Epidermal melanocyte (primary cell): ENCODE data around the gene PPP3CA.
"Not testable (repeated sequence)": the region's sequence is repeated elsewhere in the genome, so short reads cannot be mapped to it uniquely, and the experiment has no call there.

Experiments used
- DNase-seq: peaks from one replicate; pipeline ENCODE4 v3.0.0; 2011; ENCODE audit warnings: low spot score; ENCODE audit not compliant: insufficient read length

The PPP3CA gene

GRCh38 chr4:101256222-101256621 lies 91.1 kb downstream of the PPP3CA start:
- DNase-seq = no peak

DNA sequence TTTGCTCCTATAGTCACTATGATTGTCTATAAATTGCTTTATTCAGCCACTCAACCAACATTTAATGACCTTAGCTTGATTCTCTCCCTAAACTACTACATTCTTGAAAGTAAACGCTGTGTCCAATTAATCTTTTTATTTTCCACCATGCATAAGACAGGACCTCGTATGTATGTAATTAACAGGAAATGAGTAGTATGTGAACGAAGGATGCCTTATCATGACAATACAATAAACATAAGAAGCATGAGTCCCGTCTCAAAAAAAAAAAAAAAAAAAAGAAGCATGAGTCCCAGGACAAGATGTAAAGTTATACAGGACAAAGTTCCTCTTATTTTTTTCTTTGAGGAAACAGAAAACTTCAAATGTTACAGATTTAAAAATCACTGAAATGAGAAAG lies 92.5 kb downstream of the PPP3CA start:
- no peak for DNase-seq

- DNase-seq = no peak
Observed at GRCh38 chr4:101253121-101253520, 94.2 kb downstream of the PPP3CA start.

DNA sequence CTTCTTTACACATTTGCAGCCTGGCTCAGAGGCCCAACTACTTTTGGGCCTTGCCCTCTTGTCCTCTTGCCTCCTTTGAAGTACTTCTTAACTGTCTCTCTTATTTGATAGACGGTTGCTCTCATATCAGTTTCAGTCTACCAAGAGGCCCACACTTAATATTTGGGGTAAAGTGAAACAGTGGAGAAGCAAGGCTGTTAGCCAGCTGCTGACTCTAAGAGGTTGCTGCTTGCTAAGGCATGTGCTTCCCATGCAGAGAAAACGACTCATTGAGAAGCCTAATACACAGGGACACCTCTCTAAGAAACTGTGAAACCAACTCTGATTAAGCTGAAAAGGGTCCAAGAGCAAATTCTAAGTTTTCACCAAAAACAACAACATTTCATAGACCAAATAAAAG lies 94.6 kb downstream of the PPP3CA start:
- no peak for DNase-seq

DNA sequence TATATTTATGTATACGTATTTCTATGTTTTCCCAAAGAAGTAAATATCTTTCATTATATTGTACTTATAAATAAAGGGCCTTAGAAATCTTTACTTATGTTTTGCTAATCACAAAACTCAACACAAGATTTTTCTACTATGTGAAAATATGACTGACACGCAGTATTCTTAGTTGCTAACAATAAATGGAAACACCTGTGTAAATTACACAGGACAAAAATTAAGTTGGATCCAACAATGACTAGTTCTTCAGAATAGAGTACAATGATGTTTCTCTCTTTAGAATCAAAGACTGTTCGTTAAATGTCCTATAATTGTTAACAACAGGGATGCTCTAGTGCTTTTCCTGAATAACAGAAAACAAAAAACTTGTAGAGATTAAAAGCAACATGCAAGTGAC lies 96.1 kb downstream of the PPP3CA start:
- DNase-seq = no peak

DNA sequence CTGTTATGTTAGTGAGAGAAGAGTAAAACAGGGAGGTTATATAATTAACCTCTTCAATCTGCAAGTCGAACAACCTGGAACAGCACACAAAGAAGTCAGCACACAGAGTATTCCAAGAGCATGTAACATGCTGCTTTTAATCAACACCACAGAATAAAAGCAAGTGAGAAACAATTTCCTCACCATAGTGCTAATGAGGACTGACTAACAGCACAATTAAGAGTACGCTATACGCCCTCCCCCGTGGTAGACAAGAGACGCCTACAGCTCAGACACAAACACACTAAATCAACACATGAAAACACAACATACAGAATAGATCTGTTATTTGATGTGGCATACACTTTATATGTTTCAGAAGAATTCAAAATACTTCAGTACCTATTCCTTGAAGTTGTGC lies 103.0 kb downstream of the PPP3CA start:
- no peak for DNase-seq

- DNase-seq = no peak
Observed at GRCh38 chr4:101242441-101242840, 104.9 kb downstream of the PPP3CA start.

DNA sequence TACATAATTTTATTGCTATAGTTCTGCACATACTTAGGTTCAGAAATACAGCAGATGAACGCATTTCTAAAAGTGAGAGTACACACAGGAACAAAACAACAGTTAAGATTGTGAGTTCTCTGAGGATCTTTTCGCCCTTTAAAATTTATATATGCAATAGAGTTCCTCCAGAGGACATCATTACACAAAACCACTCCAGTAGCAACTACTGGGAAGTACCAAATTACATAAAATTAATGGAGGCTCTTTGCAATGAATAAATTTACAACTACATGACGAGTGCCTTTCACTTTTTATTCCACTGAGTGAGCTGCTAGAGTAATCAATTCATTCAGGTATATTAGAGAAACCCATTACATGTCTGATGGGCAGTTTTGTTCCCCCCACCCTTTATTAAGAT lies 107.2 kb downstream of the PPP3CA start:
- DNase-seq = no peak

DNA sequence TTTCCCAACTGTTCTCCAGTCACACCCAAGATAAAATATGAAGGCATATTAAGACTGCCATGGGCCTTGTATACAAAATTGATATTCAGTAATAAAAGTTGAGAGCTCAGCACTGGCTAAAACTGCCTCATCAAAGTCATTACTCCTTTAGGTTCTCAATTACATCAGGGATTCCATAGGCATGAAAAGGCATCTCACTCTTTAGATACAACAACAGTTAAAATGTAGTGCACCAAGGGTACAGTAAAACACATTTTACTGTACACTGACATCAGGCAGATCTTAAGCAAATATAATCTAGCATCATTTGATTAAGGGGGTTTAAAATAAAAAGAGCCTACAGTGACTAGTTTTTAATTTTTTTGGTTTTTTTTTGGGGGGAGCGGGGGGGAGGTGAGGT lies 107.7 kb downstream of the PPP3CA start:
- DNase-seq = no peak

- DNase-seq = no peak
Observed at GRCh38 chr4:101238706-101239105, 108.6 kb downstream of the PPP3CA start.

DNA sequence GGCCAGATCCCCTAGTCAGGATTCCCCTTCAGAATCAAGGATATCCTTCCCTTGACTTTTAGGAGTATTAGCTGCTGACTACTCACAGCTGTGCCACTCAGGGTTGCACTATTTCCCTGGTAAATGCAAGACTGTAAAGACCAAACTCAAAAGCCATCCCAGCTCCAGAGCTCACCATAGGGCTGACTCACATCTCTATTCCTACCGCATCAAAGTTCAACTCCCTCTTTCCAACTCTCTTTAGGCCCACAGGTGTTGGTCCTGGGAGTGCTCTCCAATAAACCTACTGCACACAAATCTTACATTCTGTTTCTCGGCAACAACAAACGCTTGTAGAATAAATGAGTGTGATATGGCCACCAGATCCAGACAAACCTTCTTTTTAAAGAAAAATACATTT lies 109.6 kb downstream of the PPP3CA start:
- DNase-seq = no peak

DNA sequence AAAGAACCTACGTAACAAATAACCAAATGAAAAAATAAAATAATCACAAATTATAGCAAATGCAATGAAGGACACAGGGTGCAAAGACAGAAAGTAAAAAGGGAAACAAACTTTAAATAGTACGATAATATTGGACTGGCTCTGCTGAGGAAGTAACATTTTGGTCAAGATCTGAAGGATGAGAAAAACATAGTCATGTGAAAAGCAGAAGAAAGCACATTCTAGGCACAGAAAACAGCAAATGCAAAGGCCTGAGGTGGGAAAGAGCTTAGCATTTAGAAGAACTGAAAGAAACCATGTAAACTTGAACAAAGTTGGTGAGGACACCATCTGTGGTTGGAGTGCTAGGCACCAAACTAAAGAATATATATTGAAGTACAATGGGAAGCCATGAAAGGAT lies 111.2 kb downstream of the PPP3CA start:
- DNase-seq = no peak

DNA sequence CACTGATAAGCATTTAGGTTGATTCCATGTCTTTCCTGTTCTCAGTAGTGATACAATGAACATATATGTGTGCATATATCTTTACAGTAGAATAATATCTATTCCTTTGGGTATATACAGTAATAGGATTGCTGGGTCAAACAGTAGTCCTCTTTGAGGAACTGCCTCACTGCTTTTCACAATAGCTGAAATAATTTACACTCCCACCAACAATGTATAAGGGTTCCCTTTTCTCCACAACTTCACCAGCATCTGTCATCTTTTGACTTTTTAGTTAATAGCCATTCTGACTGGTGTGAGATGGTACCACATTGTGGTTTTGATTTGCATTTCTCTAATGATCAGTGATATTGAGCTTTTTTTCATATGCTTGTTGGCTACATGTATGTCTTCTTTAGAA lies 113.2 kb downstream of the PPP3CA start:
- DNase-seq = not testable (repeated sequence)

GRCh38 chr4:101232074-101232776 lies 115.1 kb downstream of the PPP3CA start:
- no peak for DNase-seq

- DNase-seq = no peak
Observed at GRCh38 chr4:101230801-101231426, 116.4 kb downstream of the PPP3CA start.

- DNase-seq = no peak
Observed at GRCh38 chr4:101229116-101229515, 118.2 kb downstream of the PPP3CA start.

- no peak for DNase-seq
Observed at GRCh38 chr4:101227715-101228114, 119.6 kb downstream of the PPP3CA start.

GRCh38 chr4:101224358-101225218 lies 122.7 kb downstream of the PPP3CA start:
- no peak for DNase-seq

DNA sequence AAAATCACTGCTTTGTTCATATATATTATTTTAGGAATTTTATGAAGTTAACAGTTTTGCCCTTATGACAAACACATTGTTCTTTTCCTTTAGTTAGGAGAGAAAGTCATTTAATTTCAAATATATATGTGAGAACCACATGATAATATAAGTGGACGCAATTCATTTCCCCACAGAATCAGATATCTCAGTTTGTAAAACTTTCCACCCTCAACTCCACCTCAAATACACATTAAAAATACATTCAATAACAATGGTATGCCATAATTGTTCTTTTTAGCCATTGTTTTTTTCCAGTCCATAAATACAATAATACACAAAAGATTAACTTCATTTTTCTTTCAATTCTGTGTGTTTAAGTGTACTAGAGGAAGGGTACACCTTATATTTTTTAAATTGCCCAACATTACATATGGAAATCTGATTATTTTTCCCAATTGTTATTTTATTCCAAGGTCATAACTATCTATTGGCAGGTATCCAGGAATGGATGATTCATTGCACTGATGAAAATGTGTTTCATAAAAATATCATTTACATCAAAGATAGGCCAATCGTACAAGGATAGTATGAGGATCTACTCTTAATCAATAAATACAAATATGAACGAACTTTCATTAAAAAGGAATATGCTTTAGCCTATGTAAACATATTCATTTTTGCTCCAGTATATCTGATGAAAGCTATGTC lies 125.0 kb downstream of the PPP3CA start:
- no peak for DNase-seq

DNA sequence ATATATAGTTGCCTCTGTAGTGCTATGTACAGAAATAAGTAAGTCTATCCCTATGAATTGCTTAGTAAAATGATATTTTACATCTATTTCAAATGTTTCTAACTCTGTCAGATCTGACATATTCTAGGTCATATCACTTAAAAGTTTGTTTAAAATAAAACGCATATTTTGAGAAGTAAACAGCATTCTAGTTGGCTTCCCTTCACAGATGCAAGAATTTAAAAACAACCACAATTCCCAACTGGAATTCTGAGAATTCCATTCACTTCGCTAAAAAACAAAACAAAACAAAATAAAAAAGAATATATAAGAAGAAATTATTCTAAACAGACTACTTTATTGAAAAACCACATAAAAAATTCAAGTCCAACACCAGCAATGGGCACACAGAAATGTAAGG lies 126.0 kb downstream of the PPP3CA start:
- no peak for DNase-seq

DNA sequence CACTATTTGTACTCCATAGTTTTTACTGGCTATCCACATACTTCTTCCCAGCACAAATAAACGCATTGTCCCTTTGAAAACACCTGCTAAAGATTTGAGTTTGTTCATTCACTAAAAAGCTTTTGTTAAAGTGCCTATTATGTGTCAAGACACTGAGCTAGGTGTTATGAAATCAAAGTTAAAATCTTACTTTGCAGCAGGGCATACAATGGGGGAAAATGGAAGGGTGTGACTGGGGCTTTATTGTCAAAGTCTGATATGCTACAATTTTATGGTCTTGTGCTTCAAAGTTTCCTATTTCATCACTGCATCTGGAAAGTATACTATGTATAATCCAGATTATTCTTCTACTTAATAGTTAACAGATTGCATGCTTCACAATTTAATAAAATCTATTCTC lies 128.4 kb downstream of the PPP3CA start:
- no peak for DNase-seq

DNA sequence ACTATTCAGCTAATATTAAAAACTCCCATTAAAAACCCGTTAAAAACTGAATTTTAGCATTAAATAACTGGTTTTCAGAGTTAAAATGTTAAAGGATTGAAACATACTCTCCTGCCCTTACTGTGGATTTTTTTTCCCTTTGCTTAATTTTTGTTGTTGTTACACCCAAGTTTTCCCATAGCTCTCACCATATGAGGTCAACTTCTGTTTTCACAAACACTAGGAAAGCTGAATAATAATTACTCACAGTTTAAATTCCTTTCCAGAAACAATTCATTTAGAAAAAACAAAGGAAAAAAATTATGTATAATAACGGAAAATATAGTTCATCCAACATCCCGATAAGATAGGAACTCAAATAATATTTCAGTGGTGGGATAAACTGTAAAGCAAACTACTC lies 129.0 kb downstream of the PPP3CA start:
- DNase-seq = no peak
